ENCODE results near the gene PCDHB12.
"Not testable (repeated sequence)": the region's sequence is repeated elsewhere in the genome, so short reads cannot be mapped to it uniquely, and the experiment has no call there.

Gene PCDHB12

DNA sequence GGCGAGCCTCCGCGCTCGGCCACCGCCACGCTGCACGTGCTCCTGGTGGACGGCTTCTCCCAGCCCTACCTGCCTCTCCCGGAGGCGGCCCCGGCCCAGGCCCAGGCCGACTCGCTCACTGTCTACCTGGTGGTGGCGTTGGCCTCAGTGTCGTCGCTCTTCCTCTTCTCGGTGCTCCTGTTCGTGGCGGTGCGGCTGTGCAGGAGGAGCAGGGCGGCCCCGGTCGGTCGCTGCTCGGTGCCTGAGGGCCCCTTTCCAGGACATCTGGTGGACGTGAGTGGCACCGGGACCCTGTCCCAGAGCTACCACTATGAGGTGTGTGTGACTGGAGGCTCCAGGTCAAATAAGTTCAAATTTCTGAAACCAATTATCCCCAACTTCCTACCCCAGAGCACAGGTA lies 2.3 kb downstream of the PCDHB12 start:
- not testable (repeated sequence) for DNase-seq

DNA sequence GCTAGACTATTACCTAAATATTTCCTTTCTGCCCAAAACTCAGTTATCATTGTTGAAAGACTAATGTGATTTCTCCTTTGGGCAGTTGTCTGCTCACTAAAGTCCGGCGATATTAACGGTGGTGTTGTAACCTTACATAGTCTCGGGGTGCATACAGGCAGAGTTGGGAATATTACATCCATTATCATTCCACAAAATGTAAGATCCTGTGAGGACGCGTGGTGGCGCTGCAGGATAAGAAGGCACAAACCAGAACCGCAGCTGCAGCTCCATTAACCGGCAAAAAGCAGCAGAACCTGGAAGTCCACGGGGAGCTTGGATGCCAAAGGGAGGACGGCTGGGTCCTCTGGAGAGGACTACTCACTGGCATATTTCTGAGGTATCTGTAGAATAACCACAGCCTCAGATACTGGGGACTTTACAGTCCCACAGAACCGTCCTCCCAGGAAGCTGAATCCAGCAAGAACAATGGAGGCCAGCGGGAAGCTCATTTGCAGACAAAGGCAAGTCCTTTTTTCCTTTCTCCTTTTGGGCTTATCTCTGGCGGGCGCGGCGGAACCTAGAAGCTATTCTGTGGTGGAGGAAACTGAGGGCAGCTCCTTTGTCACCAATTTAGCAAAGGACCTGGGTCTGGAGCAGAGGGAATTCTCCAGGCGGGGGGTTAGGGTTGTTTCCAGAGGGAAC lies 5.3 kb downstream of the PCDHB12 start, which contains the start of gene PCDHB13:
Gene PCDHB13 (plus strand): TSS at position 264 of the 684 bp plus-strand sequence. CDS start 205 bp downstream, at position 469.
- not testable (repeated sequence) for DNase-seq

DNA sequence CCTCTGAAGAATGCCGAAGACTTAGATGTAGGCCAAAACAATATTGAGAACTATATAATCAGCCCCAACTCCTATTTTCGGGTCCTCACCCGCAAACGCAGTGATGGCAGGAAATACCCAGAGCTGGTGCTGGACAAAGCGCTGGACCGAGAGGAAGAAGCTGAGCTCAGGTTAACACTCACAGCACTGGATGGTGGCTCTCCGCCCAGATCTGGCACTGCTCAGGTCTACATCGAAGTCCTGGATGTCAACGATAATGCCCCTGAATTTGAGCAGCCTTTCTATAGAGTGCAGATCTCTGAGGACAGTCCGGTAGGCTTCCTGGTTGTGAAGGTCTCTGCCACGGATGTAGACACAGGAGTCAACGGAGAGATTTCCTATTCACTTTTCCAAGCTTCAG lies 6.1 kb downstream of the PCDHB12 start:
- DNase-seq = not testable (repeated sequence)

DNA sequence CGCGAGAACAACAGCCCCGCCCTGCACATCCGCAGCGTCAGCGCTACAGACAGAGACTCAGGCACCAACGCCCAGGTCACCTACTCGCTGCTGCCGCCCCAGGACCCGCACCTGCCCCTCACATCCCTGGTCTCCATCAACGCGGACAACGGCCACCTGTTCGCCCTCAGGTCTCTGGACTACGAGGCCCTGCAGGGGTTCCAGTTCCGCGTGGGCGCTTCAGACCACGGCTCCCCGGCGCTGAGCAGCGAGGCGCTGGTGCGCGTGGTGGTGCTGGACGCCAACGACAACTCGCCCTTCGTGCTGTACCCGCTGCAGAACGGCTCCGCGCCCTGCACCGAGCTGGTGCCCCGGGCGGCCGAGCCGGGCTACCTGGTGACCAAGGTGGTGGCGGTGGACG lies 7.0 kb downstream of the PCDHB12 start:
- DNase-seq = not testable (repeated sequence)

DNA sequence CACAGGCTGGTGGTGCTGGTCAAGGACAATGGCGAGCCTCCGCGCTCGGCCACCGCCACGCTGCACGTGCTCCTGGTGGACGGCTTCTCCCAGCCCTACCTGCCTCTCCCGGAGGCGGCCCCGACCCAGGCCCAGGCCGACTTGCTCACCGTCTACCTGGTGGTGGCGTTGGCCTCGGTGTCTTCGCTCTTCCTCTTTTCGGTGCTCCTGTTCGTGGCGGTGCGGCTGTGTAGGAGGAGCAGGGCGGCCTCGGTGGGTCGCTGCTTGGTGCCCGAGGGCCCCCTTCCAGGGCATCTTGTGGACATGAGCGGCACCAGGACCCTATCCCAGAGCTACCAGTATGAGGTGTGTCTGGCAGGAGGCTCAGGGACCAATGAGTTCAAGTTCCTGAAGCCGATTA lies 7.5 kb downstream of the PCDHB12 start:
- DNase-seq = not testable (repeated sequence)

DNA sequence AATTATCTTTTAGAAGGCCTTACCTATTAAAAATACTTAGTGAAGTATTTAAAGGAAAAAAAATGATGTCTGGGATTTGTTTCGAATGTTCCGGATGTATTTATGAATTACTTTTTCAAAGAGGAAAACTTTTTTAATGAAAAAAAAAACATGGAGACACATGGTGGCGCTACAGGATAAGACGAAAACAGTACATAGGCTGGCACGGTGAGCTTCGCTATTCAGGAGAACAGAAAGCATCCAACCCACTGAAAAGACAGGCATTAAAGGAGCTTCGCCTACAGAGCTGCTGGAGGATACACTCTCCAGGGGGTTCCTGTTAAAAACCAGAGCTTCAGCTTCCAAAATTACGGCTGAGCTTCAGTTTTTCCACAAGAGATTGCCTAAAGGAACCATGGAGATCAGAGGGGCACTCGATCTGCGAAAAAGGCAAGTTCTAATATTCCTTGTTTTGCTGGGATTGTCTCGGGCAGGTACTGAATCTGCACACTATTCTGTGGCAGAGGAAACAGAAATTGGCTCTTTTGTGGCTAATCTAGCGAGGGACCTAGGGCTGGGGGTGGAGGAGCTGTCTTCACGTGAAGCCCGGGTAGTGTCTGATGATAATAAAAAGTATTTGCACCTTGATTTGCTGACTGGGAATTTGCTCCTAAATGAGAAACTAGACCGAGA lies 14.7 kb downstream of the PCDHB12 start, which contains the start of gene PCDHB14:
Gene PCDHB14 (plus strand): TSS at position 232 of the 672 bp plus-strand sequence. CDS start 163 bp downstream, at position 395.
- no peak for DNase-seq

DNA sequence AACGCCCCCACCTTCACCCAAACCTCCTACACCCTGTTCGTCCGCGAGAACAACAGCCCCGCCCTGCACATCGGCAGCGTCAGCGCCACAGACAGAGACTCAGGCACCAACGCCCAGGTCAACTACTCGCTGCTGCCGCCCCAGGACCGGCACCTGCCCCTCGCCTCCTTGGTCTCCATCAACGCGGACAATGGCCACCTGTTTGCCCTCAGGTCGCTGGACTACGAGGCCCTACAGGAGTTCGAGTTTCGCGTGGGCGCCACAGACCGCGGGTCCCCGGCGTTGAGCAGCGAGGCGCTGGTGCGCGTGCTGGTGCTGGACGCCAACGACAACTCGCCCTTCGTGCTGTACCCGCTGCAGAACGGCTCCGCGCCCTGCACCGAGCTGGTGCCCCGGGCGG lies 16.3 kb downstream of the PCDHB12 start:
- not testable (repeated sequence) for DNase-seq

DNA sequence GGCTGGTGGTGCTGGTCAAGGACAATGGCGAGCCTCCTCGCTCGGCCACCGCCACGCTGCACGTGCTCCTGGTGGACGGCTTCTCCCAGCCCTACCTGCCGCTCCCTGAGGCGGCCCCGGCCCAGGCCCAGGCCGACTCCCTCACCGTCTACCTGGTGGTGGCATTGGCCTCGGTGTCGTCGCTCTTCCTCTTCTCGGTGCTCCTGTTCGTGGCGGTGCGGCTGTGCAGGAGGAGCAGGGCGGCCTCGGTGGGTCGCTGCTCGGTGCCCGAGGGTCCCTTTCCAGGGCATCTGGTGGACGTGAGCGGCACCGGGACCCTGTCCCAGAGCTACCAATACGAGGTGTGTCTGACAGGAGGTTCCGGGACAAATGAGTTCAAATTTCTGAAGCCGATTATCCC lies 16.9 kb downstream of the PCDHB12 start:
- DNase-seq = not testable (repeated sequence)

DNA sequence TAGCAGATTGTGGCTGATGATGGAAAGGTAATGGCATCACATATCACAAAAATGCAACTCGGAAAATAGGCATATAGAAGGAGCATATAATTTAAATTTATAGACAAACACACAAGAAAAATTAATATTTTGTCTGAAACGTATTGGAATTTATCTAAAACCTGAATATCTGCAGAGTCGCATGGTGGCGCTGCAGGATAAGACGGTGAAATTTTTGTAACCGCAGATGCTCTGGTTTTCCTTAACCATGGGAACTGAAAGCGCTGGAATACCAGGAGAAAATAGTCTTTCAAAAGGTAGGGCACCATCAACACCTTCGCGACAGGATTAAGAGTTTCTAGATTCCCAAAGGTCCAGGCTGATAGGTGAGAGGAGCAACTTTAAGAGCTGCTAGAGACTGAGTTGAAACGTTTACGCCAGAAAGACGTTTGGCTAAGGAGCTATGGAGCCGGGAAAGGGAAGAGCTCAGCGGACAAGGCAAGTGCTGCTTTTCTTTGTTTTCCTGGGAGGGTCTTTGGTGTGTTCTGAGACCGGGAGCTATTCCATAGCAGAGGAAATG lies 25.7 kb downstream of the PCDHB12 start:
- no peak for DNase-seq

DNA sequence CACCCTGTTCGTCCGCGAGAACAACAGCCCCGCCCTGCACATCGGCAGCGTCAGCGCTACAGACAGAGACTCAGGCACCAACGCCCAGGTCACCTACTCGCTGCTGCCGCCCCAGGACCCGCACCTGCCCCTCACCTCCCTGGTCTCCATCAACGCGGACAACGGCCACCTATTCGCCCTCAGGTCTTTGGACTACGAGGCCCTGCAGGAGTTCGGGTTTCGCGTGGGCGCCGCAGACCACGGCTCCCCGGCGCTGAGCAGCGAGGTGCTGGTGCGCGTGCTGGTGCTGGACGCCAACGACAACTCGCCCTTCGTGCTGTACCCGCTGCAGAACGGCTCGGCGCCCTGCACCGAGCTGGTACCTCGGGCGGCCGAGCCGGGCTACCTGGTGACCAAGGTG lies 27.4 kb downstream of the PCDHB12 start:
- DNase-seq = not testable (repeated sequence)

DNA sequence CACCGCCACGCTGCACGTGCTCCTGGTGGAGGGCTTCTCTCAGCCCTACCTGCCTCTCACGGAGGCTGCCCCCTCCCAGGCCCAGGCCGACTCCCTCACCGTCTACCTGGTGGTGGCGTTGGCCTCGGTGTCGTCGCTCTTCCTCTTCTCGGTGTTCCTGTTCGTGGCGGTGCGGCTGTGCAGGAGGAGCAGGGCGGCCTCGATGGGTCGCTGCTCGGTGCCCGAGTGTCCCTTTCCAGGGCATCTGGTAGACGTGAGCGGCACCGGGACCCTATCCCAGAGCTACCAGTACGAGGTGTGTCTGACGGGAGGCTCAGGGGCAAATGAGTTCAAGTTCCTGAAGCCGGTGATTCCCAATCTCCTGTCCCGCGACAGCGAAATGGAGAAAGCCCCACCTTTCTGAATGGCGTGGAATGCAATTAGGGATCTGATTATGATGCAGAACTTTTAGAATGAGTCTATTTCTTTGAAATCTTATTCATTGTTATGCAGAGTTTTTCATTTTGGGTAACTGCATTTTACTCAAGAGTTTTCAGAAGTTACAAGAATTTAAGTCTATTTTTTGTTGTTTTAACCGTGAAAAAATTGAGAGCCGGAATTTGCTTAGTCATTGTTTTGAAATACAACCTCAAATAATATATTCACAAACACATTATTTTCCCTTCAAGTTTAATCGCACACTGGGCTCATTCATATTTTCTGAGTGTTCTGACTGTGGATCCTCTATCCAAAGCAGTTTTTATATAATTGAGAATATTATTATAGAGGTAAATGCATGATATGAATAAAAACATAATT lies 28.2 kb downstream of the PCDHB12 start:
- DNase-seq = no peak

DNA sequence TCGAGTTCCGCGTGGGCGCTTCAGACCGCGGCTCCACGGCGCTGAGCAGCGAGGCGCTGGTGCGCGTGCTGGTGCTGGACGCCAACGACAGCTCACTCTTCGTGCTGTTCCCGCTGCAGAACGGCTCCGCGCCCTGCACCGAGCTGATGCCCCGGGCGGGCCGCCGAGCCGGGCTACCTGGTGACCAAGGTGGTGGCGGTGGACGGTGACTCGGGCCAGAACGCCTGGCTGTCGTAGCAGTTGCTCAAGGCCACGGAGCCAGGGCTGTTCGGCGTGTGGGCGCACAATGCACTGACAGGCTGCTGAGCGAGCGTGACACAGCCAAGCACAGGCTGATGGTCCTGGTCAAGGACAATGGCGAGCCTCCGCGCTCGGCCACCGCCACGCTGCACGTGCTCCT lies 33.0 kb downstream of the PCDHB12 start:
- no peak for DNase-seq

DNA sequence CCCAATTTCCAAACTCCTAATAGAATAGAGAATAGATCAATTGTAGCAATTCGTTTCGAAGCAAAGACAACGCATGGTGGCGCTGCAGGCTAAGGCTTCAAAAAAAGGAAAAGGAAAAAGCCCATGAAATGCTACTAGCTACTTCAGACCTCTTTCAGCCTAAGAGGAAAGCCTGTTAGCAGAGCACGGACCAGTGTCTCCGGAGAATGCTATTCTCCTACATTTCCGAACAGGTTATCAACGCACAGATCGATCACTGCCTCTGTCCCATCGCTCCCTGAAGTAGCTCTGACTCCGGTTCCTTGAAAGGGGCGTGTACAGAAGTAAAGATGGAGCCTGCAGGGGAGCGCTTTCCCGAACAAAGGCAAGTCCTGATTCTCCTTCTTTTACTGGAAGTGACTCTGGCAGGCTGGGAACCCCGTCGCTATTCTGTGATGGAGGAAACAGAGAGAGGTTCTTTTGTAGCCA lies 36.8 kb downstream of the PCDHB12 start, which contains the start of gene PCDHB15:
Gene PCDHB15 (plus strand): TSS at position 146 of the 468 bp plus-strand sequence. CDS start 184 bp downstream, at position 330.
- DNase-seq = peak; percentile 52

DNA sequence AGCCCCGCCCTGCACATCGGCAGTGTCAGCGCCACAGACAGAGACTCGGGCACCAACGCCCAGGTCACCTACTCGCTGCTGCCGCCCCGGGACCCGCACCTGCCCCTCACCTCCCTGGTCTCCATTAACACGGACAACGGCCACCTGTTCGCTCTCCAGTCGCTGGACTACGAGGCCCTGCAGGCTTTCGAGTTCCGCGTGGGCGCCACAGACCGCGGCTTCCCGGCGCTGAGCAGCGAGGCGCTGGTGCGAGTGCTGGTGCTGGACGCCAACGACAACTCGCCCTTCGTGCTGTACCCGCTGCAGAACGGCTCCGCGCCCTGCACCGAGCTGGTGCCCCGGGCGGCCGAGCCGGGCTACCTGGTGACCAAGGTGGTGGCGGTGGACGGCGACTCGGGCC lies 38.5 kb downstream of the PCDHB12 start:
- DNase-seq = not testable (repeated sequence)

DNA sequence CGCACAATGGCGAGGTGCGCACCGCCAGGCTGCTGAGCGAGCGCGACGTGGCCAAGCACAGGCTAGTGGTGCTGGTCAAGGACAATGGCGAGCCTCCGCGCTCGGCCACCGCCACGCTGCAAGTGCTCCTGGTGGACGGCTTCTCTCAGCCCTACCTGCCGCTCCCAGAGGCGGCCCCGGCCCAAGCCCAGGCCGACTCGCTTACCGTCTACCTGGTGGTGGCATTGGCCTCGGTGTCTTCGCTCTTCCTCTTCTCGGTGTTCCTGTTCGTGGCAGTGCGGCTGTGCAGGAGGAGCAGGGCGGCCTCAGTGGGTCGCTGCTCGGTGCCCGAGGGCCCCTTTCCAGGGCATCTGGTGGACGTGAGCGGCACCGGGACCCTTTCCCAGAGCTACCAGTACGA lies 38.9 kb downstream of the PCDHB12 start:
- not testable (repeated sequence) for DNase-seq

DNA sequence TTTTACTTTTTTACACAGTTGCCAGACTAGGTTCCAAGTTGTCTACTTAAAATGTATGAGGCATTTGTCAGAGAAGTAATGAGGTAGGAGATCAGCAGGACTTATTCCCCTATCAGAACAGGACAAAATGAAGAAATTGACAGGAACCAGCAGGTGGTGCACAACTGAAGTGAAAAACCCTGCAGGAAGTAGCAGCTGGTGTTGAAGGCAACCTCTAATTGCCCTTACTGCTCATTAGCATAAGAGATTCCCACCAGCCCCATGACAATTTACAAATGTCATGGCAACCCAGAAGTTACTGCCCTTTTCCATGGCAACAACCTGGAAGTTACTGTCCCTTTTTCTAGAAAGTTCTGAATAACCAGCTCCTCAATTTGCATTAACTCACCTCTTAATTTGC lies 42.1 kb downstream of the PCDHB12 start:
- DNase-seq = no peak

DNA sequence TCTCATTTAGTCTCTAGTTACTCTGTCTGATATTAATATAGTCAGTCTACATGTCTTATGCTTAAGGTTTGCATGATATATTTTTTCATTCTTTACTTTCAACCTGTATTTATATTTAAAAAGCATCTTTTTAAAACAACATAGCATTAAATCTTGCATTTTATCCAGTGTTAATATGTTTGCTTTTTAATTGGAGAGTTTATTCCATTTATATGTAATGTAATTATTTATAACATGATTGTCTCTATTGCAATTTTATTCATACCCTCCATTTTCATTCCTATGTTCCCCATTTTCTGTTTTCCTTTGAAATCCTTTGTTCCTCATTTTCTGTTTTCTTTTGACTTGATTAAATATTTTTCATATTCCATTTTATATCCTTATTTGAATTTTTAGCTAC lies 49.9 kb downstream of the PCDHB12 start:
- no peak for DNase-seq

DNA sequence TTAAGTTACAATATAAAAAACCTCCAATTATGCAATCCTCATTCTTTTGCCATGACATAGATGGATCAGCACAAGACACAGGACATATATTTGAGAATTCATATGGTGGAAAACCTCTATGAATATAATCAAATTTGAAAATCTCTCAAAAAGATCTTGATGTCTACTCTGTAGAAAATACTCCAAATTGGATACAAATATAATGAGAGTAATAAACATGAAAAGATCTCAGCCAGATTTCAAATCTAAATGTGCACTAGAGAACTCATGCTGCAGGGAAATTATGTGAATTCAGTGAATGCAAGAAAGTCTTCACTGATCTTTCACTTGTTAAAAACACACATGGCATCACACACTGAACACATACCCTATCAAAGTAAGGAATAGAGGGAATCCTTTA lies 50.4 kb downstream of the PCDHB12 start:
- no peak for DNase-seq

DNA sequence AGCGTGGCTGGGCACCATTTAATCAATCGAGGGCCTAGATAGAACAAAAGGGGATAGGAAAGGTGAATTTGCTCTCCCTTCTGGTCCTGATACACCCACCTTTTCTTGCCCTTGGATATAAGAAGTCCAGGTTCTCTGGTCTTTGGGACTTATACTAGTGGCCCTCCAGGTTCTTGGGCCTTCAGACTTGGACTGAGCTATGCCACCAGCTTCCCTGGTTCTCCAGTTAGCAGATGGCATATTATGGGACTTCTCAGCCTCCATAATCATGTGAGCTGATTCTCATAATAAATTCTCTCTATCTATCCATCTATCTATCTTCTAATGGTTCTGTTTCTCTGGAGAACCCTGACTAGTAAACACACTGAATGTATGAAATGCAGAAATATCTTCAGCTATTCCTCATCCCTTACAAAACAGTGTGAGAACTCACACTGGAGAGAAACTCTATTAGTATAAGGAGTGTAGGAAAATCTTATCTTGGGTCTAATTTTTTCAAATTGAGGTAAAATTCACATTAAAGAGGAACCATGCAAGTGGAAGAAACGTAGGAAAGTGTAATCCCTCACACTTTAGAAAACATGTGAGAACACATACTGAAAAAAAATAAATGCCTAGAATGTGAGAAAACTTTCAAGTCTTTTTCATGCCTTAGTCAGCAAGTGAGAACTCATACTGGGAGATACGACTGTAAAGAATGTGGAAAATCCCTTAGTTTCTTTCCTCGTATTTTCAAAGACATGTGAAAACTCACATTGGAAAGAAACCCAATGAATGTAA lies 52.1 kb downstream of the PCDHB12 start:
- DNase-seq = no peak

DNA sequence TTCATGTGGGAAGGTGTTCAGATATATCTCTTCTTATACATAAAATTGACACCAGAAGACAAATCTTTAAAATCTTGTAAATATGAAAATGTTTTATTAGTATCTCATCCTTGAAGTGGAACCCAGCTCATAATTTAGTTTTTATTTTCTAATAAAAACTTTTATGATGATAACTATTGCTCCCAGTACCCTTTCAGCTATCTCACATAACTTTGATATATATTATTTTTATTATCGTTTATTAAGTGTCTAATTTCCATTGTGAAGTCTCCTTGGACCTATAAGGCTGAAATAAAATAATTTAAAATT lies 52.7 kb downstream of the PCDHB12 start:
- DNase-seq = no peak
